AG04450 (cell line): Measurements from ENCODE around the gene HS3ST5. TPM values are rescaled to one million over a fixed set of nuclear protein-coding genes. Genes with fewer than 3 reads are reported as not detected.
"Not testable (repeated sequence)": the region's sequence is repeated elsewhere in the genome, so short reads cannot be mapped to it uniquely, and the experiment has no call there.

ENCODE experiments used
- CTCF ChIA-PET: fragments of 300-600, 350-600 bp; formaldehyde crosslinking; extraction: SDS; loops from one replicate; lab custom pipeline; 2022; ENCODE audit warnings: antibody characterized with exemption, inconsistent platforms; lab: Charles Lee
- POLR2A ChIA-PET: fragments of 350-600 bp; formaldehyde crosslinking; extraction: SDS; loops from one replicate; lab custom pipeline; 2021; ENCODE audit warnings: antibody characterized with exemption, inconsistent platforms; lab: Yijun Ruan, JAX
- DNase-seq: peaks from one replicate; pipeline ENCODE4 v3.0.0-alpha.2; 2011; ENCODE audit warnings: low read depth, low spot score
- H3K27ac ChIP-seq: one replicate; pipeline ENCODE4 v1.5.1; 2012; ENCODE audit warnings: low read depth, low read length, control low read depth
- H3K27me3 ChIP-seq: one replicate; pipeline ENCODE4 v1.6.0; 2012; ENCODE audit warnings: low read length; ENCODE audit not compliant: control insufficient read depth, insufficient read depth
- H3K4me3 ChIP-seq: 2 replicates; pipeline ENCODE4 v1.5.1; 2011; ENCODE audit warnings: mild to moderate bottlenecking, low read depth, low read length, control low read depth
- H3K9me3 ChIP-seq: 2 replicates; pipeline ENCODE4 v1.5.1; 2012; ENCODE audit warnings: low read length; ENCODE audit not compliant: control insufficient read depth, insufficient read depth
- polyA plus RNA-seq: library from polyadenylated mRNA; depleted of rRNA; stranded (reverse); fragments of >200 nt; gene quantifications from 2 replicates; pipeline ENCODE4 v1.2.3, GENCODE V29; 2011
- TF ChIP-seq, protein P1 (sequence below): IDR thresholded peaks from 2 replicates; pipeline ENCODE4 v1.5.1; 2011; ENCODE audit warnings: low read depth, low read length, control low read depth, inconsistent platforms

Gene HS3ST5
- polyA plus RNA-seq, 1 experiment = not detected

DNA sequence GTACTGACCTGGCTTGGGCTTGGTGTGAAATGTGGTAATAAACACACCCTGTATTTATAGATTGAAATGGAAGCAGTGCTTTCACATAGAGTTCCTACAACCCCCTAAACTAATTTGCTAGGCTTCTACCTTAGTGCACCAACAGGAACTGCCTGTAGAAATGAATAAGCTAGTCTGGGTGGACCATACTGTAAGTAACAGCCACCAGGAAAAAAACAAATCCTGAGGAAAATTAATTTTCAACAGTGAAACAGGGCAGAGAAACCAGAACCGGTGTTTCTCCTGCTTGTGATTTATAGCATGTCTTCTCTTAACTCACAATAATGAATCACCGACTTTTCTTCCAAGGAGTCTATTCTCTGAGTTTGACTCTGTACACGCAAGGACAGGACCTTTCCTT, 187.1 kb downstream of the HS3ST5 start:
- no peaks in the 10 kb centered on the region for H3K27me3 ChIP-seq
- H3K4me3 ChIP-seq = no peak overlapping the region
- TF ChIP-seq, protein P1, sequence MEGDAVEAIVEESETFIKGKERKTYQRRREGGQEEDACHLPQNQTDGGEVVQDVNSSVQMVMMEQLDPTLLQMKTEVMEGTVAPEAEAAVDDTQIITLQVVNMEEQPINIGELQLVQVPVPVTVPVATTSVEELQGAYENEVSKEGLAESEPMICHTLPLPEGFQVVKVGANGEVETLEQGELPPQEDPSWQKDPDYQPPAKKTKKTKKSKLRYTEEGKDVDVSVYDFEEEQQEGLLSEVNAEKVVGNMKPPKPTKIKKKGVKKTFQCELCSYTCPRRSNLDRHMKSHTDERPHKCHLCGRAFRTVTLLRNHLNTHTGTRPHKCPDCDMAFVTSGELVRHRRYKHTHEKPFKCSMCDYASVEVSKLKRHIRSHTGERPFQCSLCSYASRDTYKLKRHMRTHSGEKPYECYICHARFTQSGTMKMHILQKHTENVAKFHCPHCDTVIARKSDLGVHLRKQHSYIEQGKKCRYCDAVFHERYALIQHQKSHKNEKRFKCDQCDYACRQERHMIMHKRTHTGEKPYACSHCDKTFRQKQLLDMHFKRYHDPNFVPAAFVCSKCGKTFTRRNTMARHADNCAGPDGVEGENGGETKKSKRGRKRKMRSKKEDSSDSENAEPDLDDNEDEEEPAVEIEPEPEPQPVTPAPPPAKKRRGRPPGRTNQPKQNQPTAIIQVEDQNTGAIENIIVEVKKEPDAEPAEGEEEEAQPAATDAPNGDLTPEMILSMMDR = no peak
- DNase-seq = no peak
- ChIA-PET POLR2A (no interaction called here), CTCF (no interaction called here)
- no peaks in the 10 kb centered on the region for H3K9me3 ChIP-seq
- H3K27ac ChIP-seq = no peak overlapping the region

DNA sequence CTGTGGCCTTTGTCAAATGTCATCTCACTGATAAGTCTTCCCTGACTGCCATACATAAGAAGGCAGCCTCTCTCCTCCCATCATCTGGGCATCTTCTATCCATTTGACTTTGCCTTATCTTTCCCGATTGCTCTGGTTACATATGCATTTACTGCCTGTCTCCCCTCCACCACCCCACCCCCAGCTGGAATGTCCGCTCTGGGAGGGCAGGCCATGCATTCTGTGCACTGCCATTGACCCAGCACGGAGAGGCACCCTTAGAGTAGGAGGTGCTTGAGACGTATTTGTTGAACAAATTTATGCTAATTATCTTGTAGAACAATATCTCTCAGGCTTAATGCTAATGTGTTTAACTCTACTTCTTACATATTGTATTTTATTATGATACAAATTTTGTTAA, 188.0 kb downstream of the HS3ST5 start:
- TF ChIP-seq, protein P1 = no peak

DNA sequence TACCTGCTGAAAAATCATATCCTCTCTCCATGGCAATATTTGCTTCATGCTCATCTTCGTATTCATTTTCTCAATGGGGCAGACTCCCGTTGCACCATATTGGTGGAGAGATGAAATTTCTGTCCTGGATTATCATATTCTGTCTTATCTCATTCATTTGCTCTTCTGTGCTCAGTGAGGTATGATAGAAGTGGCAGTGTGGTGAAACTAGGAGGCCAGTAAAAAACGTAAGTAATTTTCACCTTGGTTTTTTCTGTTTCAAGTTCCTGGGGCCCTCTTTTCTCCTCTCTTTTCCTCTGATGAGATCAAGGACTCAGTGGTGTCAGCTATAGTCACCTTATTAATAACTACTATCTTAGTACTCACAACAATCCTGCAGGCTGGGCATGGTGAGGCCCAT, 189.4 kb downstream of the HS3ST5 start:
- ChIA-PET CTCF (no interaction called here), POLR2A (no interaction called here)
- H3K27ac ChIP-seq = no peak overlapping the region

More for the DNA sequence above, 188.0 kb downstream of the HS3ST5 start:
- Histone ChIP-seq H3K27me3 (no peaks in the 10 kb centered on the region), H3K4me3 (no peak overlapping the region), H3K27ac (no peak overlapping the region), H3K9me3 (no peaks in the 10 kb centered on the region)
- DNase-seq = no peak
- POLR2A ChIA-PET = no interaction called here
- CTCF ChIA-PET = no interaction called here

DNA sequence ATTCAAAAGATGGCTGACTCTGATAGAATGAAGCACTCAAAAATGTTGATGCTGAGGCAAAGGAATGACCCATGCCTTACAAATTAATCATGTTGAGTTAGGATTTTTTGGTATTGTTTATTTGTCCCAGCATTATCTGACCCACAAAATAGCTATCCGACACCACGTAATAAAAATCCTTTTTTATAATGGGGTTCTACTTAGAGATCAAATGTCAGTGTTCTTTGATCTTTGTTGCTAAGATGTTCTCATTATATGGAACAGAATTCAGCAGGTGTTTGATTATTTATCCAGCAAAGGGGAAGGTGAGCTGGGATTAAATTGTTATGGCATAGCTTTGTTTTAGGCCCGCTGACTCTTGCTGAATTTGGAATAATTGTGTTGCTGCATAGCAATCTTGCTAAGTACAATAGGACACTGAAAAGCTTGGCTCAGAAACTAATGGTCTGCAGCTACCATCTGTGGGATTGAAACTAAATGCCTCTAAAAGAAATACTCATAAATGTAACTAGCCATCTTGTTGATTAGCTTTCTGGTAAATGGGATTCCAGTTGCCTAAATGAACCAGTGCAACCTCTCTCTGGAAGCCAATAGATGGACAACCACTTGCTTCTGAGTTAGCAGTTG, 191.6 kb downstream of the HS3ST5 start:
- TF ChIP-seq, protein P1 = no peak
- H3K4me3 ChIP-seq = no peak overlapping the region
- ChIA-PET POLR2A (no interaction called here), CTCF (interaction anchor here (1.3 kb wide), 1 partner anchor 43 kb away, joined by 4 read pairs; no protein-coding TSS in a partner anchor)
- no peaks in the 10 kb centered on the region for H3K27me3 ChIP-seq
- no peak overlapping the region for H3K27ac ChIP-seq
- H3K9me3 ChIP-seq = no peaks in the 10 kb centered on the region
- DNase-seq = no peak

More for the DNA sequence above, 189.4 kb downstream of the HS3ST5 start:
- no peak for DNase-seq
- Histone ChIP-seq H3K9me3 (no peaks in the 10 kb centered on the region), H3K27me3 (no peaks in the 10 kb centered on the region), H3K4me3 (no peak overlapping the region)
- TF ChIP-seq, protein P1 = no peak

DNA sequence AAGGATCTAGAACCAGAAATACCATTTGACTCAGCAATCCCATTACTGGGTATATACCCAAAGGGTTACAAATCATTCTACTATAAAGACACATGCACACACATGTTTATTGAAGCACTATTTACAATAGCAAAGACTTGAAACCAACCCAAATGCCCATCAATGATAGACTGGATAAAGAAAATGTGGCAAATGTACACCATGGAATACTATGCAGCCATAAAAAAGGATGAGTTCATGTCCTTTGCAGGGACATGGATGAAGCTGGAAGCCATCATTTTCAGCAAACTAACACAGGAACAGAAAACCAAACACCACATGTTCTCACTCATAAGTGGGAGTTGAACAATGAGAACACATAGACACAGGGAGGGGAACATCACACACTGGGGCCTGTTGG, 193.6 kb downstream of the HS3ST5 start:
- CTCF ChIA-PET, POLR2A ChIA-PET, DNase-seq, H3K9me3 ChIP-seq, H3K27ac ChIP-seq, H3K4me3 ChIP-seq, H3K27me3 ChIP-seq: not testable (repeated sequence)
